Suprapubic skin (tissue), 4 donors: ENCODE data around the gene RPS6KA2.

Experiments
- EP300 ChIP-seq: sonication (generic); formaldehyde crosslinking; IDR thresholded peaks from one replicate; pipeline ENCODE4 v1.6.1; 2017; ENCODE audit warnings: antibody characterized with exemption
- POLR2AphosphoS5 ChIP-seq, 3 donors: sonication (generic); formaldehyde crosslinking; IDR thresholded peaks; one replicate each; pipeline ENCODE4 v1.6.1; 2017; ENCODE audit warnings: antibody characterized with exemption in 3 of 3
- TF ChIP-seq, protein P1 (sequence below), 2 donors: fragments of 200-600 bp in 1 of 2; fragments of 450-650 bp in 1 of 2; sonication (generic) in 1 of 2; IDR thresholded peaks; one replicate each; pipeline ENCODE4 v1.5.1; 2016 to 2019; ENCODE audit warnings: antibody characterized with exemption in 2 of 2, mild to moderate bottlenecking in 1 of 2, moderate library complexity in 1 of 2

DNA sequence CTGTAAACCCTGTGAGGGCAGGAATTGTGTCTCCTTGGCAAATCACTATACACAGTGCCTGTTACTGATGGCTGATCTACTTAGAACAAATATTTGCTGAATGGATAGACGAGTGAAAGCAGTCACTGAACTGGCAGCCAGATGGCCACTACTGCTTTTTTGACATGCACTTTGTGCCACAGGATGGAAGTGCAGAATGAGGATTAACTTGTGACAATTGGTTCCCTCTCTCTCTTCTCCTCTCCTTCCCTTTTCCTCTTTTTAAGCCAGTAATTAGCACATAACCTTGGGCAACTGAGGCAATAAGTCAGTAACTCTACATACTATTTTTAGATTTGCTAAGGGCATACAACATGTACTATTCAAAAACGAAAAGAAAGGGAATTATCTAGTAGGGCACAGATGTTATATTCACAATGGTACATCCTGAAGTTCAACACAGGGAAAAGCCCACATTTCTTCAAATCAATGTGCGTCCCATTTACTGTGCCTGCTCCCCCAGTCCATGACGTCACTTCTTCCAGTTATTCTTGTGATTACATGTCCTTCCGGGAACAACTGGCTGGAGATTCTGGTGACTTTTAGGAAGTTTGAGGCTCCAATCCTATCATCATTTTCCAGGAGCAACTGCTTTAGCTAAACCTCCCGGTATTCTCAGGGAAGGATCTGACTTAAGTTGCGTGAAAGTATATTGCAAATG, 17.0 kb upstream of the RPS6KA2 start:
- TF ChIP-seq, protein P1, sequence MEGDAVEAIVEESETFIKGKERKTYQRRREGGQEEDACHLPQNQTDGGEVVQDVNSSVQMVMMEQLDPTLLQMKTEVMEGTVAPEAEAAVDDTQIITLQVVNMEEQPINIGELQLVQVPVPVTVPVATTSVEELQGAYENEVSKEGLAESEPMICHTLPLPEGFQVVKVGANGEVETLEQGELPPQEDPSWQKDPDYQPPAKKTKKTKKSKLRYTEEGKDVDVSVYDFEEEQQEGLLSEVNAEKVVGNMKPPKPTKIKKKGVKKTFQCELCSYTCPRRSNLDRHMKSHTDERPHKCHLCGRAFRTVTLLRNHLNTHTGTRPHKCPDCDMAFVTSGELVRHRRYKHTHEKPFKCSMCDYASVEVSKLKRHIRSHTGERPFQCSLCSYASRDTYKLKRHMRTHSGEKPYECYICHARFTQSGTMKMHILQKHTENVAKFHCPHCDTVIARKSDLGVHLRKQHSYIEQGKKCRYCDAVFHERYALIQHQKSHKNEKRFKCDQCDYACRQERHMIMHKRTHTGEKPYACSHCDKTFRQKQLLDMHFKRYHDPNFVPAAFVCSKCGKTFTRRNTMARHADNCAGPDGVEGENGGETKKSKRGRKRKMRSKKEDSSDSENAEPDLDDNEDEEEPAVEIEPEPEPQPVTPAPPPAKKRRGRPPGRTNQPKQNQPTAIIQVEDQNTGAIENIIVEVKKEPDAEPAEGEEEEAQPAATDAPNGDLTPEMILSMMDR (IDR thresholded peaks at IDR 0.05) = no peak
- no peak for TF ChIP-seq POLR2AphosphoS5 (IDR thresholded peaks at IDR 0.05)
- TF ChIP-seq EP300 = no peak
